Measurements from ENCODE around the gene XXYLT1. TPM values are rescaled to one million over a fixed set of nuclear protein-coding genes. Genes with fewer than 3 reads are reported as not detected.

The XXYLT1 gene
- total RNA-seq, 1 experiment from 2014 or later, result 27.2 TPM

GRCh38 chr3:195260280-195260905 lies 10.6 kb downstream of the XXYLT1 start:
- Histone ChIP-seq H3K4me1 (replicated peaks) (peaks cover 43% of the 10 kb centered on the region), H3K27ac (no peak overlapping the region), H3K27me3 (replicated peaks) (no peaks in the 10 kb centered on the region), H3K4me3 (peak overlapping the region; percentile 47), H3K36me3 (no peaks in the 10 kb centered on the region), H3K9me3 (replicated peaks) (no peaks in the 10 kb centered on the region)
- no peak for DNase-seq (ENCODE audit: low read depth in 1 of 2, low spot score in 2 of 2)

- Histone ChIP-seq H3K27ac (peak overlapping the region; percentile 86), H3K4me1 (replicated peaks) (peaks cover 45% of the 10 kb centered on the region), H3K9me3 (replicated peaks) (no peaks in the 10 kb centered on the region)
Observed at GRCh38 chr3:195259475-195260279, 11.3 kb downstream of the XXYLT1 start.

GRCh38 chr3:195259154-195259474 lies 11.8 kb downstream of the XXYLT1 start:
- Histone ChIP-seq H3K4me1 (replicated peaks) (peaks cover 45% of the 10 kb centered on the region), H3K27ac (peak overlapping the region; percentile 86), H3K4me3 (peak overlapping the region; percentile 47), H3K9me3 (replicated peaks) (no peaks in the 10 kb centered on the region), H3K27me3 (replicated peaks) (no peaks in the 10 kb centered on the region), H3K36me3 (no peaks in the 10 kb centered on the region)
- no peak for DNase-seq (ENCODE audit: low read depth in 1 of 2, low spot score in 2 of 2)

More at GRCh38 chr3:195259475-195260279, 11.3 kb downstream of the XXYLT1 start:
- H3K36me3 ChIP-seq, result no peaks in the 10 kb centered on the region
- peak; percentile 91 to 94 for DNase-seq (ENCODE audit: low read depth in 1 of 2, low spot score in 2 of 2)
- peak overlapping the region; percentile 47 for H3K4me3 ChIP-seq
- no peaks in the 10 kb centered on the region for H3K27me3 ChIP-seq (replicated peaks)

GRCh38 chr3:195258449-195259153 lies 12.4 kb downstream of the XXYLT1 start:
- no peaks in the 10 kb centered on the region for H3K27me3 ChIP-seq (replicated peaks)
- peak overlapping the region; percentile 86 for H3K27ac ChIP-seq
- H3K4me1 ChIP-seq (replicated peaks), result peaks cover 44% of the 10 kb centered on the region
- peak in 1 of 2 experiments; percentile 28 for DNase-seq (ENCODE audit: low read depth in 1 of 2, low spot score in 2 of 2)
- H3K9me3 ChIP-seq (replicated peaks), result no peaks in the 10 kb centered on the region
- H3K4me3 ChIP-seq, result no peak overlapping the region
- no peaks in the 10 kb centered on the region for H3K36me3 ChIP-seq

GRCh38 chr3:195257454-195258448 lies 13.2 kb downstream of the XXYLT1 start:
- H3K36me3 ChIP-seq, result no peaks in the 10 kb centered on the region
- no peak for DNase-seq (ENCODE audit: low read depth in 1 of 2, low spot score in 2 of 2)
- peaks cover 43% of the 10 kb centered on the region for H3K4me1 ChIP-seq (replicated peaks)
- H3K4me3 ChIP-seq, result no peak overlapping the region
- H3K9me3 ChIP-seq (replicated peaks), result no peaks in the 10 kb centered on the region
- H3K27me3 ChIP-seq (replicated peaks), result no peaks in the 10 kb centered on the region
- H3K27ac ChIP-seq, result no peak overlapping the region

- no peak overlapping the region for H3K4me3 ChIP-seq
- no peaks in the 10 kb centered on the region for H3K36me3 ChIP-seq
- no peaks in the 10 kb centered on the region for H3K9me3 ChIP-seq (replicated peaks)
- H3K27me3 ChIP-seq (replicated peaks), result no peaks in the 10 kb centered on the region
- no peak for DNase-seq (ENCODE audit: low read depth in 1 of 2, low spot score in 2 of 2)
- no peak overlapping the region for H3K27ac ChIP-seq
- H3K4me1 ChIP-seq (replicated peaks), result peaks cover 43% of the 10 kb centered on the region
Observed at GRCh38 chr3:195256639-195257453, 14.1 kb downstream of the XXYLT1 start.

GRCh38 chr3:195255571-195256501 lies 15.1 kb downstream of the XXYLT1 start:
- no peaks in the 10 kb centered on the region for H3K27me3 ChIP-seq (replicated peaks)
- H3K27ac ChIP-seq, result peak overlapping the region; percentile 53
- peaks cover 43% of the 10 kb centered on the region for H3K4me1 ChIP-seq (replicated peaks)
- H3K9me3 ChIP-seq (replicated peaks), result no peaks in the 10 kb centered on the region
- no peaks in the 10 kb centered on the region for H3K36me3 ChIP-seq
- peak; percentile 72 to 77 for DNase-seq (ENCODE audit: low read depth in 1 of 2, low spot score in 2 of 2)
- no peak overlapping the region for H3K4me3 ChIP-seq

GRCh38 chr3:195255176-195255500 lies 15.8 kb downstream of the XXYLT1 start:
- no peak for DNase-seq (ENCODE audit: low read depth in 1 of 2, low spot score in 2 of 2)
- Histone ChIP-seq H3K27me3 (replicated peaks) (no peaks in the 10 kb centered on the region), H3K4me3 (no peak overlapping the region), H3K36me3 (no peaks in the 10 kb centered on the region), H3K4me1 (replicated peaks) (peaks cover 36% of the 10 kb centered on the region), H3K9me3 (replicated peaks) (no peaks in the 10 kb centered on the region), H3K27ac (no peak overlapping the region)

- Histone ChIP-seq H3K4me1 (replicated peaks) (peaks cover 34% of the 10 kb centered on the region), H3K9me3 (replicated peaks) (no peaks in the 10 kb centered on the region), H3K36me3 (no peaks in the 10 kb centered on the region), H3K27me3 (replicated peaks) (no peaks in the 10 kb centered on the region), H3K4me3 (no peak overlapping the region), H3K27ac (no peak overlapping the region)
- no peak for DNase-seq (ENCODE audit: low read depth in 1 of 2, low spot score in 2 of 2)
Observed at GRCh38 chr3:195254454-195255175, 16.3 kb downstream of the XXYLT1 start.

- Histone ChIP-seq H3K4me1 (replicated peaks) (peaks cover 27% of the 10 kb centered on the region), H3K27me3 (replicated peaks) (no peaks in the 10 kb centered on the region), H3K4me3 (no peak overlapping the region), H3K36me3 (no peaks in the 10 kb centered on the region), H3K9me3 (replicated peaks) (no peaks in the 10 kb centered on the region), H3K27ac (no peak overlapping the region)
- DNase-seq (ENCODE audit: low read depth in 1 of 2, low spot score in 2 of 2), result no peak
Observed at GRCh38 chr3:195253923-195254432, 17.0 kb downstream of the XXYLT1 start.

GRCh38 chr3:195251336-195252065 lies 19.5 kb downstream of the XXYLT1 start:
- H3K27ac ChIP-seq, result no peak overlapping the region
- no peak for DNase-seq (ENCODE audit: low read depth in 1 of 2, low spot score in 2 of 2)
- no peaks in the 10 kb centered on the region for H3K36me3 ChIP-seq
- H3K4me1 ChIP-seq (replicated peaks), result peaks cover 14% of the 10 kb centered on the region
- H3K27me3 ChIP-seq (replicated peaks), result no peaks in the 10 kb centered on the region
- no peak overlapping the region for H3K4me3 ChIP-seq
- H3K9me3 ChIP-seq (replicated peaks), result no peaks in the 10 kb centered on the region
